Liver (tissue), 9 donors: ENCODE results near the gene ZNF487. TPM values are rescaled to one million over a fixed set of nuclear protein-coding genes. Genes with fewer than 3 reads are reported as not detected.

Source experiments
- DNase-seq: peaks from one replicate; pipeline ENCODE4 v3.0.0-alpha.2; 2017; ENCODE audit warnings: low spot score
- H3K27ac ChIP-seq, 2 donors: one replicate each; pipeline ENCODE4 v1.7.0; 2013; ENCODE audit warnings: inconsistent platforms in 2 of 2, low read length in 2 of 2, control low read depth in 1 of 2, low read depth in 1 of 2, mild to moderate bottlenecking in 1 of 2
- H3K27me3 ChIP-seq, 4 donors: one replicate each; pipeline versions ENCODE4 v1.6.1 to v1.7.0; 2013; ENCODE audit warnings: low read length in 3 of 4, inconsistent platforms in 1 of 4, mild to moderate bottlenecking in 1 of 4, moderate library complexity in 1 of 4; ENCODE audit not compliant: control insufficient read depth in 4 of 4, insufficient read depth in 4 of 4
- H3K36me3 ChIP-seq, 4 donors: one replicate each; pipeline versions ENCODE4 v1.6.1 to v1.7.0; 2013; ENCODE audit warnings: low read length in 3 of 4, mild to moderate bottlenecking in 3 of 4, low read depth in 1 of 4, moderate library complexity in 1 of 4; ENCODE audit not compliant: control insufficient read depth in 4 of 4, insufficient read depth in 3 of 4
- H3K4me1 ChIP-seq, 4 donors: one replicate each; pipeline versions ENCODE4 v1.6.1 to v1.7.0; 2013; ENCODE audit warnings: low read length in 3 of 4, mild to moderate bottlenecking in 3 of 4, moderate library complexity in 1 of 4; ENCODE audit not compliant: control insufficient read depth in 4 of 4, insufficient read depth in 4 of 4
- H3K4me3 ChIP-seq, 3 donors: one replicate each; pipeline versions ENCODE4 v1.6.1 to v1.7.0; 2013; ENCODE audit warnings: low read length in 3 of 3, control low read depth in 1 of 3, low read depth in 1 of 3, mild to moderate bottlenecking in 1 of 3
- H3K9ac ChIP-seq, 2 donors: one replicate each; pipeline ENCODE4 v1.7.0; 2013; ENCODE audit warnings: low read length in 2 of 2, mild to moderate bottlenecking in 2 of 2, moderate library complexity in 2 of 2, control low read depth in 1 of 2, low read depth in 1 of 2
- H3K9me3 ChIP-seq, 4 donors: one replicate each; pipeline versions ENCODE4 v1.6.1 to v1.7.0; 2013; ENCODE audit warnings: low read length in 3 of 4; ENCODE audit not compliant: control insufficient read depth in 4 of 4
- EGR1 ChIP-seq, 2 donors: IDR thresholded peaks; 2 replicates each; pipeline ENCODE4 v1.6.1; 2016 to 2018; ENCODE audit warnings: antibody characterized with exemption in 2 of 2, low read depth in 2 of 2
- FOXA1 ChIP-seq: IDR thresholded peaks from 2 replicates; pipeline ENCODE4 v1.6.1; 2016; ENCODE audit warnings: antibody characterized with exemption
- FOXA2 ChIP-seq: IDR thresholded peaks from 2 replicates; pipeline ENCODE4 v1.6.1; 2016; ENCODE audit warnings: antibody characterized with exemption
- GABPA ChIP-seq, 2 donors: IDR thresholded peaks in 1 of 2; conservative IDR thresholded peaks in 1 of 2; 2 replicates each; pipeline ENCODE4 v1.6.1; 2016; ENCODE audit warnings: antibody characterized with exemption in 2 of 2, mild to moderate bottlenecking in 1 of 2, moderate library complexity in 1 of 2
- HNF4A ChIP-seq, 2 donors: conservative IDR thresholded peaks; 2 replicates each; pipeline ENCODE4 v1.6.1; 2016; ENCODE audit warnings: antibody characterized with exemption in 2 of 2, mild to moderate bottlenecking in 2 of 2
- HNF4G ChIP-seq: IDR thresholded peaks from 2 replicates; pipeline ENCODE4 v1.6.1; 2016; ENCODE audit warnings: antibody characterized with exemption
- JUND ChIP-seq, 2 donors: IDR thresholded peaks; 2 replicates each; pipeline ENCODE4 v1.6.1; 2016; ENCODE audit warnings: antibody characterized with exemption in 2 of 2
- NR2F2 ChIP-seq: IDR thresholded peaks from 2 replicates; pipeline ENCODE4 v1.6.1; 2016; ENCODE audit warnings: antibody characterized with exemption
- RAD21 ChIP-seq, 2 donors: IDR thresholded peaks; 2 replicates each; pipeline ENCODE4 v1.6.1; 2016; ENCODE audit warnings: antibody characterized with exemption in 2 of 2, mild to moderate bottlenecking in 2 of 2
- RXRA ChIP-seq, 2 donors: IDR thresholded peaks; 2 replicates each; pipeline ENCODE4 v1.6.1; 2017 to 2018; ENCODE audit warnings: antibody characterized with exemption in 2 of 2, mild to moderate bottlenecking in 1 of 2
- SP1 ChIP-seq: IDR thresholded peaks from 2 replicates; pipeline ENCODE4 v1.6.1; 2018; ENCODE audit warnings: antibody characterized with exemption, mild to moderate bottlenecking
- TAF1 ChIP-seq: conservative IDR thresholded peaks from 2 replicates; pipeline ENCODE4 v1.6.1; 2016; ENCODE audit warnings: antibody characterized with exemption, mild to moderate bottlenecking
- YY1 ChIP-seq: IDR thresholded peaks from 2 replicates; pipeline ENCODE4 v1.6.1; 2016; ENCODE audit warnings: antibody characterized with exemption, mild to moderate bottlenecking
- WGBS: extraction: QIAGEN DNeasy Blood & Tissue Kit; methylation state at CpG from one replicate; pipeline ENCODE4 v1.1.7; 2013; 5-methylcytosine and 5-hydroxymethylcytosine counted together
- polyA plus RNA-seq, 2 donors: library from polyadenylated mRNA; stranded (reverse) in 1 of 2; unstranded in 1 of 2; fragments of 200-250 nt in 1 of 2; fragments of >200 nt in 1 of 2; fragmentation: Nextera tagmentation in 1 of 2; extraction: Ambion mirVana in 1 of 2; gene quantifications; one replicate each; pipeline versions ENCODE4 v1.2.1 to v1.2.3, GENCODE V29; 2013 to 2015
- total RNA-seq, 2 donors: library from RNA; depleted of rRNA; stranded (reverse); fragments of >200 nt; gene quantifications; one replicate each; pipeline ENCODE4 v1.2.3, GENCODE V29; 2014
- TF ChIP-seq, protein P1 (sequence below): IDR thresholded peaks from 2 replicates; pipeline ENCODE4 v1.6.1; 2016; ENCODE audit warnings: antibody characterized with exemption
- TF ChIP-seq, protein P2 (sequence below): fragments of 150-350 bp; IDR thresholded peaks from 2 replicates; pipeline ENCODE4 v1.5.1; 2017; ENCODE audit warnings: improper control_type of control experiment, low read depth, low read length; ENCODE audit not compliant: missing input control
- TF ChIP-seq, protein P3 (sequence below): IDR thresholded peaks from 2 replicates; pipeline ENCODE4 v1.6.1; 2016; ENCODE audit warnings: antibody characterized with exemption
- TF ChIP-seq, protein P4 (sequence below): IDR thresholded peaks from 2 replicates; pipeline ENCODE4 v1.6.1; 2016; ENCODE audit warnings: antibody characterized with exemption, mild to moderate bottlenecking
- TF ChIP-seq, protein P5 (sequence below): IDR thresholded peaks from 2 replicates; pipeline ENCODE4 v1.6.1; 2016; ENCODE audit warnings: antibody characterized with exemption
- donor health status: healthy.
- donor health status: healthy.
- donor health status: healthy.
- donor health status: healthy.
- donor health status: healthy.

The ZNF487 gene
- total and polyA plus RNA-seq, 4 donors: 1.3 to 4.8 (median 1.9) TPM

DNA sequence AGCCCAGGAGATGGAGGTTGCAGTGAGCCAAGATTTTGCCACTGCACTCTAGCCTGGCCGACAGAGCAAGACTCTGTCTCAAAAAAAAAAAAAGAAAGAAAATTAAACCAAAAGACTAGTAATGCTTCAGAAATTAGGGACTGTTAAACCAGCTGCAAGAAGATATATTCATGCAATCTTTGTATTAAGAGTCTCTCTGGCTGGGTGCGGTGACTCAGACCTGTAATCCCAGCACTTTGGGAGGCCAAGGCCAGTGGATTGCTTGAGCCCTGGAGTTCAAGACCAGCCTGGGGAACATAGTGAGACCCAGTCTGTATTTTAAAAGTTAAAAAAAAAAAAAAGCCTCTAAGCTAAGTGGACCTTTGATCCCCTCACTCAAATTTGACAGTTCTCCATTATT, 25.4 kb upstream of the ZNF487 start:
- peaks cover 0 to 6% (median 0%) of the 10 kb centered on the region in 4 donors for H3K4me1 ChIP-seq
- no peak for DNase-seq
- TF ChIP-seq, protein P1, sequence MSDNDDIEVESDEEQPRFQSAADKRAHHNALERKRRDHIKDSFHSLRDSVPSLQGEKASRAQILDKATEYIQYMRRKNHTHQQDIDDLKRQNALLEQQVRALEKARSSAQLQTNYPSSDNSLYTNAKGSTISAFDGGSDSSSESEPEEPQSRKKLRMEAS: no peak
- TF ChIP-seq HNF4A (conservative IDR thresholded peaks at IDR 0.05): no peak
- TF ChIP-seq SP1: no peak
- TF ChIP-seq, protein P2, sequence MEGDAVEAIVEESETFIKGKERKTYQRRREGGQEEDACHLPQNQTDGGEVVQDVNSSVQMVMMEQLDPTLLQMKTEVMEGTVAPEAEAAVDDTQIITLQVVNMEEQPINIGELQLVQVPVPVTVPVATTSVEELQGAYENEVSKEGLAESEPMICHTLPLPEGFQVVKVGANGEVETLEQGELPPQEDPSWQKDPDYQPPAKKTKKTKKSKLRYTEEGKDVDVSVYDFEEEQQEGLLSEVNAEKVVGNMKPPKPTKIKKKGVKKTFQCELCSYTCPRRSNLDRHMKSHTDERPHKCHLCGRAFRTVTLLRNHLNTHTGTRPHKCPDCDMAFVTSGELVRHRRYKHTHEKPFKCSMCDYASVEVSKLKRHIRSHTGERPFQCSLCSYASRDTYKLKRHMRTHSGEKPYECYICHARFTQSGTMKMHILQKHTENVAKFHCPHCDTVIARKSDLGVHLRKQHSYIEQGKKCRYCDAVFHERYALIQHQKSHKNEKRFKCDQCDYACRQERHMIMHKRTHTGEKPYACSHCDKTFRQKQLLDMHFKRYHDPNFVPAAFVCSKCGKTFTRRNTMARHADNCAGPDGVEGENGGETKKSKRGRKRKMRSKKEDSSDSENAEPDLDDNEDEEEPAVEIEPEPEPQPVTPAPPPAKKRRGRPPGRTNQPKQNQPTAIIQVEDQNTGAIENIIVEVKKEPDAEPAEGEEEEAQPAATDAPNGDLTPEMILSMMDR: no peak
- no peak for TF ChIP-seq NR2F2
- TF ChIP-seq, protein P3, sequence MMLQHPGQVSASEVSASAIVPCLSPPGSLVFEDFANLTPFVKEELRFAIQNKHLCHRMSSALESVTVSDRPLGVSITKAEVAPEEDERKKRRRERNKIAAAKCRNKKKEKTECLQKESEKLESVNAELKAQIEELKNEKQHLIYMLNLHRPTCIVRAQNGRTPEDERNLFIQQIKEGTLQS: no peak
- TF ChIP-seq, protein P4, sequence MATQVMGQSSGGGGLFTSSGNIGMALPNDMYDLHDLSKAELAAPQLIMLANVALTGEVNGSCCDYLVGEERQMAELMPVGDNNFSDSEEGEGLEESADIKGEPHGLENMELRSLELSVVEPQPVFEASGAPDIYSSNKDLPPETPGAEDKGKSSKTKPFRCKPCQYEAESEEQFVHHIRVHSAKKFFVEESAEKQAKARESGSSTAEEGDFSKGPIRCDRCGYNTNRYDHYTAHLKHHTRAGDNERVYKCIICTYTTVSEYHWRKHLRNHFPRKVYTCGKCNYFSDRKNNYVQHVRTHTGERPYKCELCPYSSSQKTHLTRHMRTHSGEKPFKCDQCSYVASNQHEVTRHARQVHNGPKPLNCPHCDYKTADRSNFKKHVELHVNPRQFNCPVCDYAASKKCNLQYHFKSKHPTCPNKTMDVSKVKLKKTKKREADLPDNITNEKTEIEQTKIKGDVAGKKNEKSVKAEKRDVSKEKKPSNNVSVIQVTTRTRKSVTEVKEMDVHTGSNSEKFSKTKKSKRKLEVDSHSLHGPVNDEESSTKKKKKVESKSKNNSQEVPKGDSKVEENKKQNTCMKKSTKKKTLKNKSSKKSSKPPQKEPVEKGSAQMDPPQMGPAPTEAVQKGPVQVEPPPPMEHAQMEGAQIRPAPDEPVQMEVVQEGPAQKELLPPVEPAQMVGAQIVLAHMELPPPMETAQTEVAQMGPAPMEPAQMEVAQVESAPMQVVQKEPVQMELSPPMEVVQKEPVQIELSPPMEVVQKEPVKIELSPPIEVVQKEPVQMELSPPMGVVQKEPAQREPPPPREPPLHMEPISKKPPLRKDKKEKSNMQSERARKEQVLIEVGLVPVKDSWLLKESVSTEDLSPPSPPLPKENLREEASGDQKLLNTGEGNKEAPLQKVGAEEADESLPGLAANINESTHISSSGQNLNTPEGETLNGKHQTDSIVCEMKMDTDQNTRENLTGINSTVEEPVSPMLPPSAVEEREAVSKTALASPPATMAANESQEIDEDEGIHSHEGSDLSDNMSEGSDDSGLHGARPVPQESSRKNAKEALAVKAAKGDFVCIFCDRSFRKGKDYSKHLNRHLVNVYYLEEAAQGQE: no peak
- TF ChIP-seq YY1: no peak
- TF ChIP-seq GABPA (IDR thresholded peaks at IDR 0.05 in 1 of 2, conservative IDR thresholded peaks at IDR 0.05 in 1 of 2): no peak
- TF ChIP-seq FOXA2: no peak
- no peak for TF ChIP-seq FOXA1
- no peak for TF ChIP-seq EGR1 (IDR thresholded peaks at IDR 0.05; ENCODE audit: low read depth in 2 of 2)
- no peak for TF ChIP-seq JUND (IDR thresholded peaks at IDR 0.05)
- no peak for TF ChIP-seq TAF1
- TF ChIP-seq RAD21 (IDR thresholded peaks at IDR 0.05): no peak
- no peak for TF ChIP-seq HNF4G
- TF ChIP-seq RXRA (IDR thresholded peaks at IDR 0.05): no peak
- TF ChIP-seq, protein P5, sequence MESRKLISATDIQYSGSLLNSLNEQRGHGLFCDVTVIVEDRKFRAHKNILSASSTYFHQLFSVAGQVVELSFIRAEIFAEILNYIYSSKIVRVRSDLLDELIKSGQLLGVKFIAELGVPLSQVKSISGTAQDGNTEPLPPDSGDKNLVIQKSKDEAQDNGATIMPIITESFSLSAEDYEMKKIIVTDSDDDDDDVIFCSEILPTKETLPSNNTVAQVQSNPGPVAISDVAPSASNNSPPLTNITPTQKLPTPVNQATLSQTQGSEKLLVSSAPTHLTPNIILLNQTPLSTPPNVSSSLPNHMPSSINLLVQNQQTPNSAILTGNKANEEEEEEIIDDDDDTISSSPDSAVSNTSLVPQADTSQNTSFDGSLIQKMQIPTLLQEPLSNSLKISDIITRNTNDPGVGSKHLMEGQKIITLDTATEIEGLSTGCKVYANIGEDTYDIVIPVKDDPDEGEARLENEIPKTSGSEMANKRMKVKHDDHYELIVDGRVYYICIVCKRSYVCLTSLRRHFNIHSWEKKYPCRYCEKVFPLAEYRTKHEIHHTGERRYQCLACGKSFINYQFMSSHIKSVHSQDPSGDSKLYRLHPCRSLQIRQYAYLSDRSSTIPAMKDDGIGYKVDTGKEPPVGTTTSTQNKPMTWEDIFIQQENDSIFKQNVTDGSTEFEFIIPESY: no peak
- H3K36me3 ChIP-seq: no peaks in the 10 kb centered on the region
- no peak overlapping the region for H3K9ac ChIP-seq
- 89% methylated on average over 2 of the region's 2 CpGs for WGBS
- no peak overlapping the region for H3K4me3 ChIP-seq
- no peak overlapping the region for H3K27ac ChIP-seq
- H3K27me3 ChIP-seq: no peaks in the 10 kb centered on the region
- H3K9me3 ChIP-seq: no peaks in the 10 kb centered on the region
